T-helper 2 cell treated with Interferon-gamma antibody and Interleukin-4, amounts not matched to agents 5 μg/mL and 100 μg/mL, for 36 hours (primary cell): ENCODE measurements around the gene KLF15.

Experiments used
- DNase-seq: peaks from one replicate; pipeline ENCODE4 v3.0.0; 2021; ENCODE audit warnings: low spot score
- H3K27ac Mint-ChIP-seq: one replicate; pipeline ENCODE4 v1.8.0; 2021; ENCODE audit warnings: mild to moderate bottlenecking, mixed read lengths
- H3K27me3 Mint-ChIP-seq: one replicate; pipeline ENCODE4 v1.8.0; 2021; ENCODE audit warnings: low read depth, mixed read lengths
- H3K36me3 Mint-ChIP-seq: one replicate; pipeline ENCODE4 v1.8.0; 2021; ENCODE audit warnings: low read depth, mixed read lengths
- H3K4me1 Mint-ChIP-seq: one replicate; pipeline ENCODE4 v1.8.0; 2021; ENCODE audit warnings: low read depth, mixed read lengths
- H3K4me3 Mint-ChIP-seq: one replicate; pipeline ENCODE4 v1.8.0; 2022; ENCODE audit warnings: mild to moderate bottlenecking, moderate library complexity, mixed read lengths
- H3K9me3 Mint-ChIP-seq: one replicate; pipeline ENCODE4 v1.8.0; 2021; ENCODE audit warnings: mixed read lengths

KLF15 gene

GRCh38 chr3:126360046-126360713, 3.0 kb upstream of the KLF15 start:
- no peak for DNase-seq
- Mint-ChIP-seq H3K9me3 (no peaks in the 10 kb centered on the region), H3K27me3 (peaks cover 43% of the 10 kb centered on the region)

DNA sequence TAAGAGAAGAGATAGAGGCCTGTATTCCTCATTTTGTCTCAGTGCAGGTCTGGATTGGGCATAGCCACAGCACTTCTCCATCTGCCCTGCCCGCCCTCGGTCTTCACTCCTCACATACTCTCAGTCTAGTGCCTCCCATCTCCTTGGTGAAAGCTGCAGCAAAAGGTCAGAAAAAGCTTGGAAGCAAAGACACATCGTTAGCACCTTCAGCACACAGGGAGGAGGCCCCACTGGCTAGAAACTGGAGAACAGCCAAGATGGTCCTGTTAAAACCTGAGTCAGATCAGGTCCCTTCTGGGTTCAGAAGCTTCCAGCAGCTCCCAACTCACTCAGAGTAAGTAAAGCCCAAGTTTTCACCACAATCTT, 1.6 kb upstream of the KLF15 start:
- H3K36me3 Mint-ChIP-seq = no peaks in the 10 kb centered on the region
- peaks cover 46% of the 10 kb centered on the region for H3K27me3 Mint-ChIP-seq
- H3K9me3 Mint-ChIP-seq = no peaks in the 10 kb centered on the region
- H3K27ac Mint-ChIP-seq = no peak overlapping the region
- DNase-seq = no peak
- H3K4me3 Mint-ChIP-seq = no peak overlapping the region
- H3K4me1 Mint-ChIP-seq = peaks cover 11% of the 10 kb centered on the region

More at GRCh38 chr3:126360046-126360713, 3.0 kb upstream of the KLF15 start:
- H3K4me3 Mint-ChIP-seq = no peak overlapping the region
- no peaks in the 10 kb centered on the region for H3K36me3 Mint-ChIP-seq
- peaks cover 11% of the 10 kb centered on the region for H3K4me1 Mint-ChIP-seq
- H3K27ac Mint-ChIP-seq = no peak overlapping the region

DNA sequence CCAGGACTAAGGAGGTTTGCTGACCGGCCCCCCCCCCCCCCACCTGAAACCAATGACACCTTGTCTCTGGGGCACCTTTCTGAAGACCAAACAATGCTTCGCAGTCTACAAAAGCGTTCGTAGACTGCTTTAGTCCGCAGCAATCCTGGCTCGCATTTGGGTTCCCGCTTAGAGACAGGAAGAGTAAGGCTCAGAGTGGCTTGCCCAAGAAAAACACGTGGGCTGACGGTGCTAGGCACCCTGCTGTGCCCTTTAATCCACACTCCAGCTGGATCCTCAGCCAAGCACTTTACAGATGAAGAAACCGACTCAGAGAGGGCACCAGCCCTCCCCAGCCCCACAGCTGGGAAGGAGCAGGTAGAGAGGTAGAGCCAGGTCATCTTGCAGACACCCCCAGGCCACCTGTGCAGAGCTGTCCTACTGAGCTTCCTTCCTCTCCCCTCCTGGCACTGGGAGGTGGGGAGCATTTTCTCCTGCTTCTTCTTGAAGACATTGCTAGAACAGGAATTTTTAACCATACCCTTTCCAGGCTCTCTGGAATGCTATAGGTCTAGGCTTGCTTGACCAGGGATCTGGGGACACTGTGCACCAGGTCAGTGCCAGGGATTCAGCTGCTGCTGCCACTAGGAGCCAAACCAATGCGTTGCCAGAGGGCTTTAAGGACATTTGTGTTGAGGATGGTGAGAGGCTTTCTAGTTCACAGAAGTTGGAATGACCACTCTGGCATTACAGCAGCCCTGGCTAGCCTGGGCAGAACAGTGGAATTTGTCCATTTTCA, 1.0 kb upstream of the KLF15 start:
- Mint-ChIP-seq H3K27ac (no peak overlapping the region), H3K36me3 (no peaks in the 10 kb centered on the region), H3K4me1 (peaks cover 11% of the 10 kb centered on the region), H3K27me3 (peaks cover 46% of the 10 kb centered on the region), H3K4me3 (peak overlapping the region; percentile 84), H3K9me3 (no peaks in the 10 kb centered on the region)
- no peak for DNase-seq

GRCh38 chr3:126356373-126357264, 589 bp downstream of the KLF15 start:
- peaks cover 11% of the 10 kb centered on the region for H3K4me1 Mint-ChIP-seq
- H3K36me3 Mint-ChIP-seq = no peaks in the 10 kb centered on the region
- no peak for DNase-seq
- peak overlapping the region; percentile 76 for H3K4me3 Mint-ChIP-seq
- H3K27ac Mint-ChIP-seq = no peak overlapping the region
- no peaks in the 10 kb centered on the region for H3K9me3 Mint-ChIP-seq
- H3K27me3 Mint-ChIP-seq = peaks cover 43% of the 10 kb centered on the region

DNA sequence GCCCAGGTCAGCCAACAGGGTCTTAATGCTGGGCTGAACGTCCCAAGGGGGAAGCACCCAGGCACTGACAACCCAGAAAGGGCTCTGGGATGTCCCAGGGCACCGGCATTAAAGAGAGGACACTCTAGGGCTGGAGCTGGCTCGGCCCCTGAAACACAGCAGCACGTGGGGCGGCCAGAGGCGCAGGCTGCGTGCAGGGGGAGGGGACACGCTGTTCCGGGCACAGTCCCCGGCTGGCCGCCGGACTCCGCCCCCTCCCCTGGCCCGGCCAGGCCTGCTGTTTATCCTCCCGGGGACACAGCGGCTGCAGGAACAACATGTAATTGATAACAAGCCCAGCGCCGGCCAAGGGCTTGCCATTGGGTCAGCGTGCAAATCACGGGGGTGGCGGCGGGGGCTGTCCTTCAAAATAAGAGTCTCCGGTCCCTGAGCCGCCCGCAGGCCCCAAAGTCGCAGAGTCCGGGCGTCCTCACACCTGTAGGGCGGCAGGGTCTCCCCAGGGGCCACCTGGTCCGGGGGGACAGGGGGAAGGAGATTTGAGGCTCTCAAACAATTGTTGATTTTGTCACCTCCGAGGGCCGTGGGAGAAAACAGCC, 1.3 kb downstream of the KLF15 start:
- H3K36me3 Mint-ChIP-seq = no peaks in the 10 kb centered on the region
- H3K4me1 Mint-ChIP-seq = peaks cover 11% of the 10 kb centered on the region
- no peak overlapping the region for H3K27ac Mint-ChIP-seq
- no peak for DNase-seq
- H3K4me3 Mint-ChIP-seq = peak overlapping the region; percentile 76
- H3K27me3 Mint-ChIP-seq = peaks cover 43% of the 10 kb centered on the region
- no peaks in the 10 kb centered on the region for H3K9me3 Mint-ChIP-seq

DNA sequence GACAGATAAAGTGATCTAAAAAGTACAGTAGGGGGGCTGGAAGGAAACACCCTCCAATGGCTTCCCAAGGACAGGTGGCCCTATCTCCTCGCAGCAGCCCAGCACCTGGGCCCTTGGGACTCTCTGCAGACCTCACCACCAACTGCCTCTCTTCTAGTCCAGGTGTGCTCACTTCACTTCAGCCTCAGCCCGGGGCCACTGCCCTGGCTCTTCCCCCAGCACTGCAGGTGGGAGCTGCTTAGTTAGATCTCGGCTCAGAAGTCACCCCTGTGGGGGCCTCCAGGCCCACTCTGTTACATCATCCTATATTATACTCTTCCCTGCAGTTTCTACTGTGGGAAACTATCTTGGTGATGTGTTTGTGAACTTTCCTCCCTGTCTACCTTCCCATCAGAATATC, 2.0 kb downstream of the KLF15 start:
- Mint-ChIP-seq H3K4me1 (peaks cover 11% of the 10 kb centered on the region), H3K27ac (no peak overlapping the region), H3K9me3 (no peaks in the 10 kb centered on the region), H3K27me3 (peaks cover 41% of the 10 kb centered on the region), H3K36me3 (no peaks in the 10 kb centered on the region), H3K4me3 (peak overlapping the region; percentile 57)
- no peak for DNase-seq

GRCh38 chr3:126354776-126355175, 2.4 kb downstream of the KLF15 start:
- Mint-ChIP-seq H3K4me3 (no peak overlapping the region), H3K27me3 (peaks cover 36% of the 10 kb centered on the region), H3K9me3 (no peaks in the 10 kb centered on the region), H3K27ac (no peak overlapping the region), H3K36me3 (no peaks in the 10 kb centered on the region), H3K4me1 (peaks cover 11% of the 10 kb centered on the region)
- DNase-seq = no peak

GRCh38 chr3:126353694-126354321, 3.4 kb downstream of the KLF15 start:
- Mint-ChIP-seq H3K4me3 (no peak overlapping the region), H3K36me3 (no peaks in the 10 kb centered on the region), H3K4me1 (peaks cover 11% of the 10 kb centered on the region), H3K27me3 (peaks cover 29% of the 10 kb centered on the region), H3K27ac (no peak overlapping the region), H3K9me3 (no peaks in the 10 kb centered on the region)
- no peak for DNase-seq

DNA sequence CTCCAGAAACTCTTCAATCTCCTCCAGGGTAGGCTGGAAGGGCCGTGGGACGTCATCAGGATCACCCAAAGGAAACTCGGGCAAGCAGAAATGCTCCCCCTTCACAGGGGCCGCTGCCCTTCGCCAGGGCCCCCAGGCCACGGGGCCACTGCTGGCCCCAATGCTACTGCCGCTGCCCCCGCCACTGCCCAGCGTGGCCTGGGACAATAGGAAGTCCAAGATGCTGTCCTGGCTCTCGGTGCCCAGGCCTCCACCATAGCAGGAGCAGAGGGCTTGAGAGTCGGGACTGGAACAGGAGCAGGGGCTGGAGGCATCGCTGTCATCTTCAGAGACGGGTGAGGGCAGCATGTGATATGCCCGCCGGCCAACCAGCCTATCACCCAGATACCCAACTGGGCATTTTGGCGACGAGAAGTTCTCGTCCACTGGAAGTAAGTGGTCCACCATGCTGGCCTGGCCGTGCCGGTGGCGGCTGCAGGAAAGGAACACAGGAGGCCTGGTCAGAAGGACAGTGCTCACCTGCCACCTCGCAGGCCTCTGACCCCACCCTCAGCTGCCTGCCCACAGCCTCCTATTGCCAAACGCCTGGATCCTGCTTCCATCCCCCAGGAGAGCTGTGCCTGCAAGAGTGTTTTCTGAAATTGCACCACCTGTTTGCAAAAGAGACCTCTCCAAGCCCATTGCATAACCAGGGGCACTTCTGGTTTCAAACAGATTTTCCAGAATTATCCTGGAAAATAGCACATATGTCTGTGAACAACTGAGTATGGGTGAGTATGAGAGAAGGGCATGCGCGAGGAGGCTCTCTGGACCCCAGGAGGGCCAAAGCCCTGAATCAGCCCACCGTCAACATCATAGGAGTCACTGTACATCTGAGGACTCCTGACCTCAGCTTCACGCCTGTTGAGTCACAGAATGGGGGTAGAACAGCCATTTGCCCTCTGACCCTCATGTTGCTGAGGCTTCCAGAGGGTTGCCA, 4.4 kb downstream of the KLF15 start:
- DNase-seq = no peak
- H3K27me3 Mint-ChIP-seq = peaks cover 18% of the 10 kb centered on the region

DNA sequence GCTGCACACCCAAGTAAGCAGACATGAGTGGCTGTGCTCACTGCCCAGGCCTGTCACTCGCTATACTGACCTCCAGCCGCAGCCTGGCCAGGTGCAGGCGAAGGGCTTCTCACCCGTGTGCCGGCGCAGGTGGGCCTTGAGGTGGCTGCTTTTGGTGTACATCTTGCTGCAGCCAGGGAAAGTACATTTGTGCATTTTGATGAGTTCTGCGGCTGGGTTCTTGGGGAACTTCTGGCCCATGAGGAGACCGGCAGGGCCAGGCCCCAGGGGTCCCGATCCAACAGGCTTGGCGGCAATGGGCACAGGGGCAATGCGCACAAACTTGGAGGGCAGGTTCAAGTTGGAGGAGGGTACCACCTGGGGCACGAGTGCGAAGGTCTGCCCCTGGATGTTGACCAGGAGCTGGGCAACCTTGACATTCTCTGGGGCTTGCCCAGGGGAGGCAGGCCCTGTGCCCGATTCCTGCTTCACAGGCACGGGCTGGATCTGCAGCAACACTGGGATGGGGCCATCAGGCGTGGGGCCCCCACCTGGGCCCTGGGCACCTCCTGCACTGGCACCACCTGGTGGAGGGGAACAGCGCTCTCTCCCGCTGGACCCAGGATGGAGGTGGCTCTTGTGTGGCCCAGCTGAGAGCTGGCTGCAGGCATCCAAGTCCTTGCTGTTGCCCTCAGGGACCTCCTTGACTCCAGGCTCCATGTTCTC, 5.3 kb downstream of the KLF15 start:
- no peak overlapping the region for H3K27ac Mint-ChIP-seq
- DNase-seq = no peak
- H3K4me3 Mint-ChIP-seq = no peak overlapping the region
- H3K4me1 Mint-ChIP-seq = peaks cover 4% of the 10 kb centered on the region
- H3K36me3 Mint-ChIP-seq = no peaks in the 10 kb centered on the region
- no peaks in the 10 kb centered on the region for H3K9me3 Mint-ChIP-seq
- peaks cover 15% of the 10 kb centered on the region for H3K27me3 Mint-ChIP-seq

More for the DNA sequence above, 4.4 kb downstream of the KLF15 start:
- Mint-ChIP-seq H3K27ac (no peak overlapping the region), H3K4me1 (peaks cover 7% of the 10 kb centered on the region), H3K36me3 (no peaks in the 10 kb centered on the region), H3K9me3 (no peaks in the 10 kb centered on the region), H3K4me3 (no peak overlapping the region)

GRCh38 chr3:126351086-126351770, 6.0 kb downstream of the KLF15 start:
- Mint-ChIP-seq H3K27me3 (peaks cover 12% of the 10 kb centered on the region), H3K36me3 (no peaks in the 10 kb centered on the region), H3K9me3 (no peaks in the 10 kb centered on the region), H3K27ac (no peak overlapping the region), H3K4me1 (peaks cover 3% of the 10 kb centered on the region), H3K4me3 (no peak overlapping the region)
- no peak for DNase-seq
